HepG2 (cell line): ENCODE results near the gene UBE2M. TPM values are rescaled to one million over a fixed set of nuclear protein-coding genes. Genes with fewer than 3 reads are reported as not detected.

Experiments
- ATAC-seq: fragments of 200-7000 bp; cut with Tn5 transposase; 3 replicates; pipeline ENCODE4 v1.9.1; 2020; ENCODE audit warnings: mild to moderate bottlenecking, moderate library complexity
- BruUV-seq: library from RNA; stranded (reverse); fragments of 400-500 nt; replicated peaks from 2 replicates; lab custom pipeline; 2021; lab: Mats Ljungman, UMichigan
- CTCF ChIA-PET: fragments of 300-600 bp; formaldehyde crosslinking; extraction: SDS; loops from one replicate; lab custom pipeline; 2021; ENCODE audit warnings: low total read pairs, inconsistent platforms, low intra/inter-chr PET ratio; lab: Yijun Ruan, JAX
- POLR2A ChIA-PET: fragments of 350-600 bp; sonication (Branson Sonifier 250); formaldehyde crosslinking; loops from one replicate; lab custom pipeline; 2020; ENCODE audit warnings: antibody characterized with exemption, inconsistent platforms; lab: Yijun Ruan, JAX
- DNase-seq: peaks from one replicate; pipeline ENCODE4 v3.0.0-alpha.2; 2015; ENCODE audit warnings: low spot score
- FAIRE-seq: peaks from 3 replicates; lab custom pipeline; 2011; peaks lifted over from hg19 to GRCh38; lab: Jason Lieb, UNC
- H2AFZ ChIP-seq: one replicate; pipeline ENCODE4 v1.6.1; 2011; ENCODE audit warnings: low read length, inconsistent platforms
- H3K27ac ChIP-seq: fragments of 300-600 bp; 3 replicates; pipeline ENCODE4 v1.8.0; 2011; ENCODE audit warnings: mixed run types, mild to moderate bottlenecking, mixed read lengths, low read length, inconsistent platforms; ENCODE audit not compliant: insufficient read depth; ENCODE audit errors: extremely low read length
- H3K27me3 ChIP-seq, 2 experiments: fragments of 200-600 bp in 1 of 2; 2 replicates in 1 of 2; 3 replicates in 1 of 2; pipeline versions ENCODE4 v1.6.0 to v1.8.0; 2011; ENCODE audit warnings: low read length in 2 of 2, mild to moderate bottlenecking in 2 of 2, moderate library complexity in 2 of 2, inconsistent platforms in 1 of 2; ENCODE audit not compliant: insufficient read depth in 2 of 2, control insufficient read depth in 1 of 2
- H3K36me3 ChIP-seq, 2 experiments: fragments of 200-600 bp in 1 of 2; replicated peaks in 1 of 2; 2 replicates in 1 of 2; 3 replicates in 1 of 2; pipeline versions ENCODE4 v1.5.1 to v1.8.0; 2011; ENCODE audit warnings: low read length in 2 of 2, inconsistent platforms in 1 of 2; ENCODE audit not compliant: insufficient read depth in 2 of 2, control insufficient read depth in 1 of 2
- H3K4me1 ChIP-seq: 2 replicates; pipeline ENCODE4 v1.5.1; 2012; ENCODE audit warnings: low read length, inconsistent platforms; ENCODE audit not compliant: insufficient read depth
- H3K4me2 ChIP-seq: 2 replicates; pipeline ENCODE4 v1.6.0; 2011; ENCODE audit warnings: low read depth, low read length, inconsistent platforms
- H3K4me3 ChIP-seq, 3 experiments: fragments of 200-600 bp in 1 of 3; sonication (generic), shearing (Covaris generic) in 1 of 3; replicated peaks in 1 of 3; 2 replicates each; pipeline ENCODE4 v1.5.1; 2011 to 2016; ENCODE audit warnings: low read length in 3 of 3, inconsistent platforms in 2 of 3, low read depth in 2 of 3, mild to moderate bottlenecking in 2 of 3, control low read depth in 1 of 3, mixed read lengths in 1 of 3; ENCODE audit not compliant: insufficient read depth in 1 of 3
- H3K79me2 ChIP-seq: one replicate; pipeline ENCODE4 v1.6.1; 2011; ENCODE audit warnings: low read length, inconsistent platforms; ENCODE audit not compliant: insufficient read depth
- H3K9ac ChIP-seq: 2 replicates; pipeline ENCODE4 v1.6.0; 2011; ENCODE audit warnings: mild to moderate bottlenecking, low read depth, low read length, inconsistent platforms; ENCODE audit not compliant: insufficient read depth
- H3K9me3 ChIP-seq: 2 replicates; pipeline ENCODE4 v1.5.1; 2012; ENCODE audit warnings: mild to moderate bottlenecking, low read length
- H4K20me1 ChIP-seq: 2 replicates; pipeline ENCODE4 v1.6.0; 2011; ENCODE audit warnings: inconsistent platforms, mild to moderate bottlenecking, low read length, moderate library complexity; ENCODE audit not compliant: insufficient read depth
- GABPB1 ChIP-seq: IDR thresholded peaks from 2 replicates; pipeline ENCODE4 v1.6.1; 2016; ENCODE audit warnings: mild to moderate bottlenecking, missing genetic modification reagents, moderate library complexity, missing compliant biosample characterization
- PAF1 ChIP-seq: IDR thresholded peaks from 2 replicates; pipeline ENCODE4 v1.6.1; 2016; ENCODE audit warnings: missing genetic modification reagents, missing compliant biosample characterization
- ZFP41 ChIP-seq: sonication (generic); formaldehyde crosslinking; IDR thresholded peaks from 2 replicates; pipeline ENCODE4 v1.4.0; 2020; ENCODE audit warnings: mild to moderate bottlenecking, missing genetic modification reagents, borderline replicate concordance
- ZFP90 ChIP-seq: sonication (generic); formaldehyde crosslinking; IDR thresholded peaks from 2 replicates; pipeline ENCODE4 v1.8.0; 2022; ENCODE audit warnings: missing genetic modification reagents, mild to moderate bottlenecking, inconsistent platforms, borderline replicate concordance
- ZNF160 ChIP-seq: sonication (generic); formaldehyde crosslinking; IDR thresholded peaks from 2 replicates; pipeline ENCODE4 v1.8.0; 2022; ENCODE audit warnings: mild to moderate bottlenecking, inconsistent platforms, missing genetic modification reagents
- ZNF180 ChIP-seq: sonication (generic); formaldehyde crosslinking; IDR thresholded peaks from 2 replicates; pipeline ENCODE4 v1.4.0; 2020; ENCODE audit warnings: low read depth, missing genetic modification reagents, borderline replicate concordance
- ZNF547 ChIP-seq: sonication (generic); formaldehyde crosslinking; IDR thresholded peaks from 2 replicates; pipeline ENCODE4 v1.5.1; 2020; ENCODE audit warnings: mild to moderate bottlenecking, missing genetic modification reagents
- ZNF597 ChIP-seq: sonication (generic); formaldehyde crosslinking; IDR thresholded peaks from 2 replicates; pipeline ENCODE4 v1.5.0; 2020; ENCODE audit warnings: missing genetic modification reagents
- ZNF720 ChIP-seq: sonication (generic); formaldehyde crosslinking; IDR thresholded peaks from 2 replicates; pipeline ENCODE4 v1.4.0; 2020; ENCODE audit warnings: missing genetic modification reagents
- ZNF772 ChIP-seq: sonication (generic); formaldehyde crosslinking; IDR thresholded peaks from 2 replicates; pipeline ENCODE4 v1.5.0; 2020; ENCODE audit warnings: mild to moderate bottlenecking, missing genetic modification reagents
- ZNF781 ChIP-seq: sonication (generic); formaldehyde crosslinking; IDR thresholded peaks from 2 replicates; pipeline ENCODE4 v1.5.1; 2020; ENCODE audit warnings: borderline replicate concordance, mild to moderate bottlenecking, missing genetic modification reagents; ENCODE audit errors: not compliant biosample characterization
- ZNF878 ChIP-seq: sonication (generic); formaldehyde crosslinking; IDR thresholded peaks from 2 replicates; pipeline ENCODE4 v1.8.1; 2023; ENCODE audit warnings: mild to moderate bottlenecking, missing genetic modification reagents, moderate library complexity
- in situ Hi-C: cut with HindIII; loops from 2 replicates; pipeline ENCODE4 v1.10.0; 2017; ENCODE audit warnings: low pct_unique_long_range_greater_than_20kb; ENCODE audit not compliant: extremely low pct_ligation_motif_present
- intact Hi-C: fragments of 100-400 bp; cut with micrococcal nuclease; formaldehyde crosslinking; loops from one replicate; pipeline ENCODE4 v1.10.0; 2022; ENCODE audit not compliant: unreplicated experiment
- polyA plus RNA-seq, 8 experiments: library from polyadenylated mRNA; depleted of rRNA in 3 of 8; stranded (reverse) in 7 of 8; unstranded in 1 of 8; fragments of >200 nt; fragmentation: Illumina TruSeq in 4 of 8; extraction: Trizol in 4 of 8; gene quantifications; 2 replicates each; pipeline versions ENCODE4 v1.2.1 to v1.2.3, GENCODE V29; 2011 to 2016; ENCODE audit warnings: low read depth in 4 of 8, missing spikeins in 1 of 8, mixed read lengths in 1 of 8; ENCODE audit not compliant: insufficient read depth in 1 of 8
- total RNA-seq, 5 experiments: library from RNA; depleted of rRNA; stranded (reverse); fragments of >200 nt; fragmentation: Illumina TruSeq; extraction: Trizol; gene quantifications; 2 replicates each; pipeline ENCODE4 v1.2.3, GENCODE V29; 2016; ENCODE audit warnings: low read depth in 1 of 5
- TF ChIP-seq, protein P1 (sequence below): sonication (generic); formaldehyde crosslinking; conservative IDR thresholded peaks from 2 replicates; pipeline ENCODE4 v1.4.0; 2020; ENCODE audit warnings: missing genetic modification reagents
- TF ChIP-seq, protein P2 (sequence below): sonication (generic); formaldehyde crosslinking; IDR thresholded peaks from 2 replicates; pipeline ENCODE4 v1.8.0; 2022; ENCODE audit warnings: mild to moderate bottlenecking, missing genetic modification reagents; ENCODE audit not compliant: insufficient replicate concordance
- TF ChIP-seq, protein P3 (sequence below): sonication (generic); formaldehyde crosslinking; IDR thresholded peaks from 2 replicates; pipeline ENCODE4 v1.9.0; 2021; ENCODE audit warnings: missing genetic modification reagents, mild to moderate bottlenecking, borderline replicate concordance
- TF ChIP-seq, protein P4 (sequence below), 2 experiments: sonication (generic) in 1 of 2; formaldehyde crosslinking in 1 of 2; IDR thresholded peaks; 2 replicates each; pipeline versions ENCODE4 v1.5.1 to v1.6.1; 2011 to 2020; ENCODE audit warnings: borderline replicate concordance in 1 of 2, low read depth in 1 of 2, low read length in 1 of 2, mild to moderate bottlenecking in 1 of 2, missing genetic modification reagents in 1 of 2, moderate library complexity in 1 of 2

UBE2M gene
- total and polyA plus RNA-seq, 2 of the 13 experiments (the other 11 are each of a cell fraction or from before 2014, with no cell fraction given), result 36.2 to 50.3 TPM

DNA sequence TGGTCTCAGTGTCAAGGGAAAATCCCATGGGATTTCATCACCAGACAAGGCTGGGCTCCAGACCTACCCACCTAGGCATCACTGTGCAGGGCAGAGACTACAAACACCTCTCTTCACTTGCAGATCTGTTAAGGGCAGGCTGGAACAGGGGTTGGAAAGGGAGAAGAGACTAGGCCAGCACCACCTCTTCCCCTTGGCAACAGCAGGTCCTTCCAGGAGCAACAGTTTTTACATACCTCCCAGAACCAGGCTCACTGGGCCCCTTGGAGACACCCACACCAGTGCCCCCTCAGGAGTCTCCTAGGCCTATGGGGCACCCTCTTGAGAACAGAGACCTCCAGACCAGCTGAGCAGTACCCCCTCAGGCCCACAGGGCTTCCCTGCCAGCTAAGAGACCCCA lies 2.5 kb upstream of the UBE2M start:
- Histone ChIP-seq H3K9ac (no peak overlapping the region), H3K79me2 (peaks cover 32% of the 10 kb centered on the region), H3K9me3 (no peaks in the 10 kb centered on the region), H3K36me3 (peaks cover 7 to 8% of the 10 kb centered on the region in 2 experiments; a peak in 4 of 5 replicates), H3K4me3 (no peak overlapping the region), H3K4me2 (no peak overlapping the region), H4K20me1 (no peaks in the 10 kb centered on the region), H3K27me3 (no peaks in the 10 kb centered on the region), H3K4me1 (peaks cover 27% of the 10 kb centered on the region), H3K27ac (no peak overlapping the region), H2AFZ (no peak overlapping the region)
- in situ Hi-C loops, result no loop called here
- no peak for DNase-seq
- FAIRE-seq, result no peak
- intact Hi-C loops, result no loop called here
- ChIA-PET POLR2A (interaction anchor here (0.9 to 3.9 kb wide), 4 partner anchors 14 to 47 kb away, joined by 3 to 42 read pairs (median 10); partner anchors contain the start of gene TRIM28), CTCF (no interaction called here)
- BruUV-seq, result no TSS peak
- ATAC-seq, result no peak
- TF ChIP-seq ZNF781 (CRISPR knock-in tag) (no peak), ZNF160 (CRISPR knock-in tag) (no peak), ZFP90 (CRISPR knock-in tag) (no peak), ZNF878 (CRISPR knock-in tag) (no peak), ZNF720 (no peak), GABPB1 (CRISPR knock-in tag) (no peak), ZNF597 (no peak), PAF1 (CRISPR knock-in tag) (no peak), ZFP41 (CRISPR knock-in tag) (no peak), ZNF180 (CRISPR knock-in tag) (no peak), ZNF547 (CRISPR knock-in tag) (no peak), ZNF772 (no peak)
- TF ChIP-seq, protein P1, sequence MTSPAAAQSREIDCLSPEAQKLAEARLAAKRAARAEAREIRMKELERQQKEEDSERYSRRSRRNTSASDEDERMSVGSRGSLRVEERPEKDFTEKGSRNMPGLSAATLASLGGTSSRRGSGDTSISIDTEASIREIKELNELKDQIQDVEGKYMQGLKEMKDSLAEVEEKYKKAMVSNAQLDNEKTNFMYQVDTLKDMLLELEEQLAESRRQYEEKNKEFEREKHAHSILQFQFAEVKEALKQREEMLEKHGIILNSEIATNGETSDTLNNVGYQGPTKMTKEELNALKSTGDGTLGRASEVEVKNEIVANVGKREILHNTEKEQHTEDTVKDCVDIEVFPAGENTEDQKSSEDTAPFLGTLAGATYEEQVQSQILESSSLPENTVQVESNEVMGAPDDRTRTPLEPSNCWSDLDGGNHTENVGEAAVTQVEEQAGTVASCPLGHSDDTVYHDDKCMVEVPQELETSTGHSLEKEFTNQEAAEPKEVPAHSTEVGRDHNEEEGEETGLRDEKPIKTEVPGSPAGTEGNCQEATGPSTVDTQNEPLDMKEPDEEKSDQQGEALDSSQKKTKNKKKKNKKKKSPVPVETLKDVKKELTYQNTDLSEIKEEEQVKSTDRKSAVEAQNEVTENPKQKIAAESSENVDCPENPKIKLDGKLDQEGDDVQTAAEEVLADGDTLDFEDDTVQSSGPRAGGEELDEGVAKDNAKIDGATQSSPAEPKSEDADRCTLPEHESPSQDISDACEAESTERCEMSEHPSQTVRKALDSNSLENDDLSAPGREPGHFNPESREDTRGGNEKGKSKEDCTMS (CRISPR knock-in tag), result no peak
- TF ChIP-seq, protein P2, sequence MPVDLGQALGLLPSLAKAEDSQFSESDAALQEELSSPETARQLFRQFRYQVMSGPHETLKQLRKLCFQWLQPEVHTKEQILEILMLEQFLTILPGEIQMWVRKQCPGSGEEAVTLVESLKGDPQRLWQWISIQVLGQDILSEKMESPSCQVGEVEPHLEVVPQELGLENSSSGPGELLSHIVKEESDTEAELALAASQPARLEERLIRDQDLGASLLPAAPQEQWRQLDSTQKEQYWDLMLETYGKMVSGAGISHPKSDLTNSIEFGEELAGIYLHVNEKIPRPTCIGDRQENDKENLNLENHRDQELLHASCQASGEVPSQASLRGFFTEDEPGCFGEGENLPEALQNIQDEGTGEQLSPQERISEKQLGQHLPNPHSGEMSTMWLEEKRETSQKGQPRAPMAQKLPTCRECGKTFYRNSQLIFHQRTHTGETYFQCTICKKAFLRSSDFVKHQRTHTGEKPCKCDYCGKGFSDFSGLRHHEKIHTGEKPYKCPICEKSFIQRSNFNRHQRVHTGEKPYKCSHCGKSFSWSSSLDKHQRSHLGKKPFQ (CRISPR knock-in tag), result no peak
- TF ChIP-seq, protein P3, sequence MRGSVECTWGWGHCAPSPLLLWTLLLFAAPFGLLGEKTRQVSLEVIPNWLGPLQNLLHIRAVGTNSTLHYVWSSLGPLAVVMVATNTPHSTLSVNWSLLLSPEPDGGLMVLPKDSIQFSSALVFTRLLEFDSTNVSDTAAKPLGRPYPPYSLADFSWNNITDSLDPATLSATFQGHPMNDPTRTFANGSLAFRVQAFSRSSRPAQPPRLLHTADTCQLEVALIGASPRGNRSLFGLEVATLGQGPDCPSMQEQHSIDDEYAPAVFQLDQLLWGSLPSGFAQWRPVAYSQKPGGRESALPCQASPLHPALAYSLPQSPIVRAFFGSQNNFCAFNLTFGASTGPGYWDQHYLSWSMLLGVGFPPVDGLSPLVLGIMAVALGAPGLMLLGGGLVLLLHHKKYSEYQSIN, result no peak
- TF ChIP-seq, protein P4, sequence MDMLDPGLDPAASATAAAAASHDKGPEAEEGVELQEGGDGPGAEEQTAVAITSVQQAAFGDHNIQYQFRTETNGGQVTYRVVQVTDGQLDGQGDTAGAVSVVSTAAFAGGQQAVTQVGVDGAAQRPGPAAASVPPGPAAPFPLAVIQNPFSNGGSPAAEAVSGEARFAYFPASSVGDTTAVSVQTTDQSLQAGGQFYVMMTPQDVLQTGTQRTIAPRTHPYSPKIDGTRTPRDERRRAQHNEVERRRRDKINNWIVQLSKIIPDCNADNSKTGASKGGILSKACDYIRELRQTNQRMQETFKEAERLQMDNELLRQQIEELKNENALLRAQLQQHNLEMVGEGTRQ (IDR thresholded peaks at IDR 0.05; ENCODE audit: low read depth, low read length), result no peak
- TF ChIP-seq, protein P4 (CRISPR knock-in tag; IDR thresholded peaks at IDR 0.05; ENCODE audit: borderline replicate concordance), result no peak
